HCT116 (cell line): ENCODE data around the gene C3orf52. TPM values are rescaled to one million over a fixed set of nuclear protein-coding genes. Genes with fewer than 3 reads are reported as not detected.

Experiments used
- ATAC-seq: fragments of 200-7000 bp; cut with Tn5 transposase; 2 replicates; pipeline ENCODE4 v1.9.1; 2020; ENCODE audit warnings: mild to moderate bottlenecking, moderate library complexity
- BruUV-seq: library from RNA; stranded (reverse); fragments of 400-500 nt; replicated peaks from 2 replicates; lab custom pipeline; 2021; lab: Mats Ljungman, UMichigan
- CTCF ChIA-PET: fragments of 300-600 bp; sonication (Branson Sonifier 250); formaldehyde crosslinking; loops from one replicate; lab custom pipeline; 2021; ENCODE audit warnings: antibody characterized with exemption; lab: Charles Lee
- POLR2A ChIA-PET: fragments of 300-600, 350-600 bp; sonication (Branson Sonifier 250); formaldehyde crosslinking; loops from one replicate; lab custom pipeline; 2021; ENCODE audit warnings: antibody characterized with exemption; lab: Charles Lee
- RAD21 ChIA-PET, 2 experiments: fragments of 300-600 bp; sonication (Branson Sonifier 250); formaldehyde crosslinking; loops; one replicate each; lab custom pipeline; 2023; ENCODE audit warnings: low total read pairs in 2 of 2; ENCODE audit not compliant: uncharacterized antibody in 2 of 2, unreplicated experiment in 2 of 2, low non-redundant PET in 1 of 2; lab: Charles Lee
- DNase-seq: peaks from one replicate; pipeline ENCODE4 v3.0.0-alpha.2; 2010; ENCODE audit warnings: low read depth, low spot score
- H2AFZ ChIP-seq: fragments of 200-600 bp; shearing (Covaris generic), sonication (generic); 2 replicates; pipeline ENCODE4 v1.6.1; 2017; ENCODE audit warnings: low read depth, mixed run types, mixed read lengths, antibody characterized with exemption, low read length; ENCODE audit not compliant: poor library complexity, severe bottlenecking
- H3K27ac ChIP-seq: 2 replicates; pipeline ENCODE4 v1.5.1; 2012; ENCODE audit warnings: low read depth, low read length
- H3K27me3 ChIP-seq: fragments of 200-600 bp; sonication (generic); 2 replicates; pipeline ENCODE4 v1.6.1; 2016; ENCODE audit warnings: mixed run types, low read length, mixed read lengths; ENCODE audit not compliant: insufficient read depth
- H3K36me3 ChIP-seq, 2 experiments: fragments of 200-500 bp in 1 of 2; fragments of 200-600 bp in 1 of 2; sonication (Bioruptor generic) in 1 of 2; sonication (generic) in 1 of 2; 2 replicates each; pipeline versions ENCODE4 v1.5.1 to v1.6.1; 2014 to 2016; ENCODE audit warnings: low read length in 2 of 2, inconsistent platforms in 1 of 2, mixed read lengths in 1 of 2, mixed run types in 1 of 2; ENCODE audit not compliant: insufficient read depth in 2 of 2, control insufficient read depth in 1 of 2
- H3K4me1 ChIP-seq, 2 experiments: fragments of 200-600 bp in 1 of 2; sonication (generic) in 1 of 2; 2 replicates each; pipeline versions ENCODE4 v1.5.1 to v1.6.1; 2012 to 2017; ENCODE audit warnings: low read length in 2 of 2, inconsistent platforms in 1 of 2, mild to moderate bottlenecking in 1 of 2, mixed read lengths in 1 of 2, mixed run types in 1 of 2, moderate library complexity in 1 of 2; ENCODE audit not compliant: insufficient read depth in 2 of 2, control insufficient read depth in 1 of 2
- H3K4me2 ChIP-seq: fragments of 200-600 bp; sonication (generic); 2 replicates; pipeline ENCODE4 v1.6.1; 2017; ENCODE audit warnings: mixed run types, low read length, mixed read lengths
- H3K4me3 ChIP-seq, 2 experiments: fragments of 200-600 bp in 1 of 2; sonication (generic) in 1 of 2; replicated peaks in 1 of 2; 2 replicates each; pipeline ENCODE4 v1.5.1; 2011 to 2016; ENCODE audit warnings: low read length in 2 of 2, control low read depth in 1 of 2, low read depth in 1 of 2, mild to moderate bottlenecking in 1 of 2, mixed read lengths in 1 of 2, mixed run types in 1 of 2
- H3K79me2 ChIP-seq: fragments of 200-600 bp; sonication (generic); 2 replicates; pipeline ENCODE4 v1.6.1; 2017; ENCODE audit warnings: mild to moderate bottlenecking, mixed run types, low read length, moderate library complexity, mixed read lengths; ENCODE audit not compliant: insufficient read depth
- H3K9ac ChIP-seq: fragments of 200-600 bp; sonication (generic); 2 replicates; pipeline ENCODE4 v1.6.1; 2016; ENCODE audit warnings: low read length, mixed read lengths
- H3K9me2 ChIP-seq: fragments of 200-600 bp; sonication (generic), shearing (Covaris generic); 2 replicates; pipeline ENCODE4 v1.6.1; 2017; ENCODE audit warnings: mixed run types, mild to moderate bottlenecking, moderate library complexity; ENCODE audit not compliant: insufficient read depth
- H3K9me3 ChIP-seq, 2 experiments: fragments of 200-500 bp in 1 of 2; fragments of 200-600 bp in 1 of 2; sonication (Bioruptor generic) in 1 of 2; sonication (generic) in 1 of 2; 2 replicates each; pipeline ENCODE4 v1.6.1; 2014 to 2017; ENCODE audit warnings: low read length in 2 of 2, mixed read lengths in 2 of 2, inconsistent platforms in 1 of 2, low read depth in 1 of 2, mild to moderate bottlenecking in 1 of 2, mixed run types in 1 of 2, moderate library complexity in 1 of 2; ENCODE audit not compliant: control insufficient read depth in 1 of 2, insufficient read depth in 1 of 2
- H4K20me1 ChIP-seq: fragments of 200-600 bp; sonication (generic), shearing (Covaris generic); 2 replicates; pipeline ENCODE4 v1.6.1; 2017; ENCODE audit warnings: mixed run types, mild to moderate bottlenecking, moderate library complexity; ENCODE audit not compliant: insufficient read depth
- ATF3 ChIP-seq: IDR thresholded peaks from 2 replicates; pipeline ENCODE4 v1.6.1; 2012
- CBX3 ChIP-seq: IDR thresholded peaks from 2 replicates; pipeline ENCODE4 v1.6.1; 2012; ENCODE audit warnings: low read depth
- CTCF ChIP-seq, 3 experiments: fragments of 200-600 bp in 1 of 3; sonication (generic) in 1 of 3; IDR thresholded peaks in 2 of 3; conservative IDR thresholded peaks in 1 of 3; 2 replicates each; pipeline ENCODE4 v1.5.1; 2012 to 2017; ENCODE audit warnings: low read depth in 2 of 3, low read length in 2 of 3, antibody characterized with exemption in 1 of 3, borderline replicate concordance in 1 of 3, control low read depth in 1 of 3, mild to moderate bottlenecking in 1 of 3, mixed read lengths in 1 of 3, mixed run types in 1 of 3, moderate library complexity in 1 of 3; ENCODE audit not compliant: insufficient read depth in 1 of 3
- EGR1 ChIP-seq: IDR thresholded peaks from 2 replicates; pipeline ENCODE4 v1.6.1; 2012; ENCODE audit warnings: low read depth
- ELF1 ChIP-seq: IDR thresholded peaks from 2 replicates; pipeline ENCODE4 v1.6.1; 2012; ENCODE audit warnings: low read depth, borderline replicate concordance
- EZH2 ChIP-seq: fragments of 200-600 bp; sonication (generic); IDR thresholded peaks from 2 replicates; pipeline ENCODE4 v1.6.1; 2017; ENCODE audit warnings: antibody characterized with exemption, mixed run types
- EZH2phosphoT487 ChIP-seq: fragments of 200-600 bp; IDR thresholded peaks from 2 replicates; pipeline ENCODE4 v1.6.1; 2018; ENCODE audit warnings: antibody characterized with exemption, borderline replicate concordance
- FOSL1 ChIP-seq: IDR thresholded peaks from 2 replicates; pipeline ENCODE4 v1.6.1; 2012; ENCODE audit warnings: low read depth
- MAX ChIP-seq: IDR thresholded peaks from 2 replicates; pipeline ENCODE4 v1.6.1; 2012
- SP1 ChIP-seq: IDR thresholded peaks from 2 replicates; pipeline ENCODE4 v1.6.1; 2012; ENCODE audit warnings: low read depth
- SRF ChIP-seq: IDR thresholded peaks from 2 replicates; pipeline ENCODE4 v1.6.1; 2012; ENCODE audit warnings: low read depth
- TCF7L2 ChIP-seq: IDR thresholded peaks from 2 replicates; pipeline ENCODE4 v1.7.0; 2011; ENCODE audit warnings: borderline replicate concordance, inconsistent platforms; ENCODE audit not compliant: insufficient read depth, insufficient read length; ENCODE audit errors: extremely low read depth
- ZBTB33 ChIP-seq: IDR thresholded peaks from 2 replicates; pipeline ENCODE4 v1.6.1; 2011; ENCODE audit warnings: mild to moderate bottlenecking, low read length, moderate library complexity; ENCODE audit not compliant: insufficient replicate concordance; ENCODE audit errors: extremely low read depth
- ZFX ChIP-seq: fragments of 450-650 bp; IDR thresholded peaks from 2 replicates; pipeline ENCODE4 v1.6.1; 2017
- ZNF274 ChIP-seq: fragments of 200-500 bp; sonication (Bioruptor generic); IDR thresholded peaks from 2 replicates; pipeline ENCODE4 v1.6.1; 2014; ENCODE audit warnings: mild to moderate bottlenecking, low read depth, low read length, inconsistent platforms
- intact Hi-C: fragments of 100-400 bp; cut with micrococcal nuclease; formaldehyde crosslinking; loops from 2 replicates; pipeline ENCODE4 v1.10.0; 2022
- total RNA-seq: library from RNA; stranded (reverse); gene quantifications from one replicate; pipeline ENCODE4 v1.2.1, GENCODE V29; 2021; ENCODE audit not compliant: unreplicated experiment

C3orf52 gene
- total RNA-seq, 1 experiment from 2014 or later = 14.3 TPM

- no peak overlapping the region for H3K27ac ChIP-seq
- no peaks in the 10 kb centered on the region for H3K9me3 ChIP-seq
- DNase-seq = no peak
- intact Hi-C loops = no loop called here
- ChIA-PET POLR2A (interaction anchor here (1.1 kb wide), 1 partner anchor 62 kb away, joined by 3 read pairs; no protein-coding TSS in a partner anchor), CTCF (interaction anchor here (1.4 kb wide), 1 partner anchor 323 kb away, joined by 3 read pairs; no protein-coding TSS in a partner anchor), RAD21 (no interaction called here)
- BruUV-seq = no TSS peak
- no peak overlapping the region for H3K4me3 ChIP-seq
- no peaks in the 10 kb centered on the region for H3K79me2 ChIP-seq
- no peak for ATAC-seq
- no peaks in the 10 kb centered on the region for H4K20me1 ChIP-seq
- TF ChIP-seq MAX (no peak), CTCF (IDR thresholded peaks at IDR 0.05 in 2 of 3, conservative IDR thresholded peaks at IDR 0.05 in 1 of 3; ENCODE audit: borderline replicate concordance in 1 of 3, insufficient read depth in 1 of 3, low read depth in 2 of 3, low read length in 2 of 3) (no peak), SP1 (no peak), EZH2 (no peak), TCF7L2 (no peak), ATF3 (no peak), ZNF274 (no peak), ELF1 (no peak), SRF (no peak), EZH2phosphoT487 (no peak), ZBTB33 (no peak), CBX3 (no peak), FOSL1 (no peak), ZFX (no peak), EGR1 (no peak)
- H3K9ac ChIP-seq = no peak overlapping the region
- H3K4me1 ChIP-seq = peaks cover 0 to 9% of the 10 kb centered on the region in 2 experiments; a peak in 2 of 4 replicates
- H2AFZ ChIP-seq = no peak overlapping the region
- no peaks in the 10 kb centered on the region for H3K9me2 ChIP-seq
- H3K27me3 ChIP-seq = no peaks in the 10 kb centered on the region
- H3K4me2 ChIP-seq = no peak overlapping the region
- no peaks in the 10 kb centered on the region for H3K36me3 ChIP-seq
Measured at GRCh38 chr3:112038863-112039262, 47.3 kb upstream of the C3orf52 start.
